SH-SY5Y (cell line): ENCODE results near the gene ATRN.

Experiments used
- GATA2 ChIP-seq: IDR thresholded peaks from 2 replicates; pipeline ENCODE4 v1.6.1; 2011; ENCODE audit warnings: mild to moderate bottlenecking, low read depth, low read length
- GATA3 ChIP-seq: IDR thresholded peaks from 2 replicates; pipeline ENCODE4 v1.6.1; 2011; ENCODE audit warnings: low read depth, mild to moderate bottlenecking, low read length, moderate library complexity

The ATRN gene

GRCh38 chr20:3661060-3661813, 190.4 kb downstream of the ATRN start:
- TF ChIP-seq GATA3, result no peak
- TF ChIP-seq GATA2, result no peak

GRCh38 chr20:3661814-3662665, 191.2 kb downstream of the ATRN start:
- TF ChIP-seq GATA3 (no peak), GATA2 (no peak)

GRCh38 chr20:3663031-3663701, 192.3 kb downstream of the ATRN start, which contains the start of gene GFRA4:
Gene GFRA4, minus strand, starts transcription at chr20:3663399. Its CDS starts 0 bp downstream, at chr20:3663399.
- no peak for TF ChIP-seq GATA3
- no peak for TF ChIP-seq GATA2

GRCh38 chr20:3663858-3664257, 193.0 kb downstream of the ATRN start:
- TF ChIP-seq GATA3 (no peak), GATA2 (no peak)

GRCh38 chr20:3667434-3668037, 196.7 kb downstream of the ATRN start:
- TF ChIP-seq GATA3, result no peak
- TF ChIP-seq GATA2, result no peak

GRCh38 chr20:3669710-3670367, 199.0 kb downstream of the ATRN start:
- TF ChIP-seq GATA3, result no peak
- no peak for TF ChIP-seq GATA2

GRCh38 chr20:3670511-3670910, 199.7 kb downstream of the ATRN start:
- TF ChIP-seq GATA3 (no peak), GATA2 (no peak)

- no peak for TF ChIP-seq GATA3
These were observed 200.1 kb downstream of the ATRN start for GRCh38 chr20:3670945-3671344.

- no peak for TF ChIP-seq GATA2
- no peak for TF ChIP-seq GATA3
These were observed 201.2 kb downstream of the ATRN start for GRCh38 chr20:3671986-3672546.

GRCh38 chr20:3672547-3673171, 201.8 kb downstream of the ATRN start:
- no peak for TF ChIP-seq GATA3
- TF ChIP-seq GATA2, result no peak

GRCh38 chr20:3673221-3674070, 202.6 kb downstream of the ATRN start:
- TF ChIP-seq GATA2, result no peak
- TF ChIP-seq GATA3, result no peak

GRCh38 chr20:3674447-3674846, 203.6 kb downstream of the ATRN start:
- TF ChIP-seq GATA2, result no peak
- no peak for TF ChIP-seq GATA3
